Activated naive CD8-positive, alpha-beta T cell treated with anti-CD3 and anti-CD28 coated beads, Interleukin-2, amount 50 U/mL, for 16 hours (primary cell): Measurements from ENCODE around the gene S100A5.

Source experiments
- DNase-seq: peaks from one replicate; pipeline ENCODE4 v3.0.0-alpha.2; 2020; ENCODE audit warnings: low read depth, low spot score

Gene S100A5

DNA sequence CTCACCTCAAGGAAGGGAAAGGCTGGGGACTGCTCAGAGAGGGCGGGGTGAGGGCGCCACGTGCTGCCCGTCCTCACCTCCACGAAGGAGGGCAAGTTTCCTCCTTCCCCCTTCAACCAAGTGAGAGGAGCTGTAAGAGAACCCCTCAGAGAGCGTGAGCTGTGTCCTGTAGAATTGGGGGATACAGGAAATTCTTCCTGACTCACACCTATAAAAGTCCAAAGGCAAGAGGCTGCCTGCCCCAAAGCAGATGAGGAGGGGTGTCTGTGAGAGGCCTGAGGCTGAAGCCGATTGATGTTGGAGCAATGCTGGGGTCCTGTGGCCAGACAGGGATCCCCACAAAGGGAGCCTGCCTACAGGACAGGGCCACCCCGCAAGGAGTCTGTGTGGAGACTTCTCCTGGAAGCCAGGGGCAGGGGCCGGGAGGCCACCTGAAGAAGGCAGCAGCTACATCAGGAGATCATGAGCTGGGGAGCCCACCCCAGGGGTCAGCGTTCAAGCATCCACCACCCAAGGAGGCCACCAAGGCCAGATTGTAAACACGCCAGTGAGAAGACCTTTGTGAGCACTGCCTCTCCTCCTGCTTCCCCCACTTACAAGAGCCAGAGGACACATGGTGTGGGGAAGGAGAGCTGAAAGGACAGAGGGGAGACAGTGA lies 32.7 kb downstream of the S100A5 start:
- no peak for DNase-seq

DNA sequence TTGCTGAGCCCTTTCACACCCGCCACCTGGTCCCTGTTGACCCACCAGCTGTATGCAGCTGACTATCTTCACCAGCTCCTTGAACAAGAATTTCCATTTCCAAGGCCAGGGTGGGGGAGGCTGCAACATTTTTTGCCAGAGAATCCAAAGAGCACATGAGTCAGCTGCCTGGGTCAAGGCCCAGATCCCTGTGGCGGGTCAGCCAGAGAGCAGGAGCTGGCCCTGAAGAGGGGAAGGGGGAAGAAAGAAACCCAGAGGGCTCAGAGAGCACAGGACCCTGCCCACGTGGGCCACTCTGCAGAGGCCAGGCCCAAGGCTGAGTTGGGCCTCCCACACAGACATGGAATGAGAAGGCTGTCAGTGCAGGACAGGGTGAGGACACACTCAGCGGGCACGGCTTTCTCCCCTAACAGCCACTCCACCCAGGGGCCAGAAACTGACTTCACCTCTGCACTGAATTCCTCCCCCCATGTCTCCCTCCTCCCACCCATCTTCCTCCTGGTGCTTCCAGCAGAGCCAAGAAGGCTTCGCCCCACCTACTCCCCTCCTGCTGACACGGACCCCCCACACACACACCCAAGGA lies 33.8 kb downstream of the S100A5 start:
- DNase-seq, result no peak

DNA sequence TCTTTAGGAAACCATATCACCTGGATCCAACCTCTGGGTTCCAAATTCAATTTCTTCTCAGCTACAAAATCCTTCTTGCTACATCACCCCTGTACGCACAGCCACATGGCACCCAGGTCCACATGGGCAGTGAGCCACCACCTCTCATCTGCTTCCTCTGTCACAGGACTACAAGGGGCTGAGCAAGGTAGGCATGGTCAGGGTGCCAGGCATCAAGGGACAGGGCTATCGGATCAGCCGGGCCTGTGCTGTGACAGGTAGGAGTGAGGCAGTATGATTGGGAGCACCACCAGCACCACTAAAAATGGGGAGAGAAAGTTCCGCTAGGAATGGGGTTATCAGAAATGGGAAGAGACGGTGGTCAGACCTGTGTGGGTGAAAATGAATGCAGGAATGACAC lies 34.3 kb downstream of the S100A5 start:
- DNase-seq, result no peak

DNA sequence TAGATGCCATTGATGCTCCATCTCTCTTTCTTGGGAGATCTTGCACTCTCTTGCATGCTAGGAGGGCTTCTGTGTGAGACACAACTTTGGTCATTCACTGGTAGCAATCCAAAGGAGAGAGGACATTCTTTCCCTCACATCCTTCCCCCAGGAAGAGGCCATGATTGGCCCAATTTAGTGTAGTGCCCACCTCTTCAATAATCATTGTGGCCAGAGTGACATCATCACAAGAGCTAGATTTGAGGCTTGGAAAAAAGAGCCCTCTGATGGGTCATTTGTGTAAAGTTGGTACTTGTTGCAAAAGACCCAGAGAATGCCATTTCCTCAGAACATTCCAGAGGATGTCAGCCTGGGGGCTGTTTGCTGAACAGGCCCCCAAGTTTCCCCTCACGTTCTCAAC lies 35.2 kb downstream of the S100A5 start:
- no peak for DNase-seq

DNA sequence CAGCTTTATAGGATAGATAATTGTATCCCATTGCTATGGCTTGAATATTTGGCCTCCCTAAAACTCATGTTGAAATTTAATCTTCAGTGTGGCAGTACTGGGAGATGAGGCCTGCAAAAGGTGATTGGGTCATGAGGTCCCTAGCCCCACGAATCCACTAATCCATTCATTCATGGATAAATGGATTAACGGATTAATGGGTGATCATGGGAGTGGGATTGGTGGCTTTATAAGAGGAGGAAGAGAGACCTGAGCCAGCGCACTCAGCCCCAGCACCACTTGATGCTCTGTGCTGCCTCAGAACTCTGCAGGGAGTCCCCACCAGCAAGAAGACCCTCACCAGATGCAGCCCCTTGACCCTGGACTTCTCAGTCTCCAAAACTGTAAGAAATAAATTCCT lies 37.0 kb downstream of the S100A5 start:
- DNase-seq, result no peak

DNA sequence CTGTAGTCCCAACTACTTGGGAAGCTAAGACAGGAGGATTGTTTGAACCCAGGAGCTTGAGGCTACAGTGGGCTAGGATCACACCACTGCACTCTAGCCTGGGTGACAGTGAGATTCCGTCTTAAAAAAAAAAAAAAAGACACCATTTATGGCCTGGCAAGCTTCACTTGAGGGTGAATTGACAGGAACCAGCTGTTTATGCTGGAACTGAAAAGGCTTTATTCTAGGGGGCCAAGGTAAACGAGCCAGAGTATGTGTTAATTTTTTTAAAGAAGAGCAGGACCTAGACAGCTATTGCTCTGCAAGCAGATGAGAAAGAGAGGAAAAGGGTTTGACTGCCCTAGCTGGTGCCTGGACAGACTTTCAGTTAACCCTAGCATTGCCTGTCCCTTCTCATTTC lies 42.0 kb downstream of the S100A5 start:
- DNase-seq, result no peak

DNA sequence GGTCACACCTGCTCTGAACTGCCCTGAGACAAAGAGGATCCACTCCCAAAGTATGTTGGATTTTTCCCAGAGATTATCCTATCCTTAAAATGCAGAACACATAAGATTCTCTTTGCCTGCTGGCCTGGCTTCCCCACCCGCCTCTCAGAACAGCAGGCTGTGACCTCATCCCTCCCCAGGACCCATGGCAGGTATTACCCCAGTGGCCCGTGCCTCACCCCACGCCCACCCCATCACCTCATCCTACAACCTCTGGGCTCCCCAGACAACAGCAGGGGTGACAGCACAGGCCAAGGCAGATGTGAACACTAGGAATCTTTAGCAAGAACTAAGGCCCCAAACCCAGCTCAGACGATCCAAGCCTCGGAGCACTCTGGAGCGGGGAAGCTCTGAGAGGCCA lies 45.2 kb downstream of the S100A5 start:
- no peak for DNase-seq

DNA sequence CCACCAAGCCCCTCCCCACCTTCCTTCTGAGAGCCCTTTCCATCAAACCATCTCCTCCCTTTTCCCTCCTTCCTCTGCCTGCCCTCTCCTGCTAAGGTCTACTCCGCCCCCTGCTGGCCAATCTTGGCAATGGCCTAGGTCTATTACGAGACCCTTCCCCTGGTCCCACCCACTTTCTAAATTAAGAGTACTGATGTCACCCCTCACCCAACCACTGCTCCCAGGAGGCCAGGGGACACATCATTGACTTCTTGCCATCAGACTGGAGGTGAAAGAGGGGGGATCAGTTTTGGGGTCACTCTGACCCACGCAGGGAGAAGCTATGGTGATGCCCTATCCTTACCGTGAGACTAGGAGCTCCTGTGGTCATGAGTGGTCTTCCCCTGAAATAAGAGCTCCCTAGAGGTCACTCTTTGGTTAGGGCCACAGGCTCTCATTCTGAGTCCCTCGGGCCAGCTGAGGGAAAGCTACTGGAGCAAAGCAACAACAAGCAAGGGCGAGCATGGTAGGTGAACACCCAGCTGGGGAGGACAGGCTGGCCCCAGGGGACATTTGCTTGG lies 45.7 kb downstream of the S100A5 start:
- DNase-seq, result peak; percentile 58

DNA sequence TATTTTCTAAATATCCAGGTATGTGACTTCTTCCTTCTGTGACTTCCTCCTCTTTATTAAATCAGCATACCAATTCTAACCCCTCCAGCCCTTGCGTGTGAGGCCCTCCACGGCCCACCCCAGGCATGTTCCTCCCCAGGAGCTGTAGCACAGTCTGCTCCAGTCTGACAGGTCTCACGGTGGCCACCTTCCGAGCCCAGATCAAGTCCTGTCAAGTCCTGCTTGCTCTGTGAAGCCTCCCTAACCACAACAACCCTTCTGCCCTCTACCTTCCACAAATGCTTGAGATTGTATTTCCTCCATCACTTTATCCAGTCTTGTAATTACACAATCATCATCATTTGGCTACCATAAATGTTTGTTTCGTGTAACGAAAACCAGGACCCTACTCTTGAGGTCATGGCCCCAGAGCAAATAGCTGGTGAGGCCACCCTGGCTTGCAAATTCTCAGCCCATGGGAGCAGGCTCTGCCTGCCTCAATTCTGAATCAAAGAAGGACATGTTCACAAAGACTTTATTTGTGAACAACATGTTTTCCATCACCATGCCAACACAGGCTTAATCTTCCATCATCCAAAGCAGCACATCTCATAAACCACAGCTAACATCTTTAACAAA lies 47.3 kb downstream of the S100A5 start:
- DNase-seq, result no peak

DNA sequence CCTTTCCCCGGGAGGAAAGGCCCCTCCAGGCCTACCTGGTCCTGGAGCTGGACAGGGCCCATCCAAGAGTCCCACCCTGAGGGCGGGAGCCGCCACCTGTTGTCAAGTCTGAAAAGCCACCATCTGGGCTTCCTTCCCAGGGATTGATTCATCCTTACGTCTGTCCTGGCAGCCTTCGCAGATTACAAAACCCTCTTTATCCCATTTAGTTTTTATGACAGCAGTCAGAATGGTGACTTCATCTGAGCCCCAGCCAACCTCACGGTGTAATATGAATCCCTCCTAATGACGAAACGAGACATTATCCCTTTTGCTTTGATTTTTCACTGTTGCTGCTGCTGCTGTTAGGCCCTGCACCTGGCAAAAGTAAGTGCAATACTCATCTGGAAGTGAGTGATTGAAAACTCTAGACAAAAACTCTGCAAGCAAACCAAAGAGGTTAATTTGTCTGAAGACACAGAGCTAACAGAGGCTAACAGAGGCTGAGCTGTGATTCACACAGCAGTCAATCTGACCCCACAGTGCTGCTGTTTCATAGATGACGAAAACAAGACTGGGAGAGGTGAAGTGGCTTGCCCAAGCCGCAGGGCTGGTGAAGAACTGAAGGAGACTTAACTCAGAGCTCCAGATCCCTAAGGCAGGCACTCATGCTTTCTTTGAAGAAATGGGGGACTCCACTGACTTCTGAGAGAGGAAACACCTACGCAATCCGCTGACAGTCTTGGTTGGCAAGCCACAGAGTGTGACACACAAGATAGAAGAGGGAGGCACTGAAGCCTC lies 50.3 kb downstream of the S100A5 start:
- DNase-seq, result no peak

DNA sequence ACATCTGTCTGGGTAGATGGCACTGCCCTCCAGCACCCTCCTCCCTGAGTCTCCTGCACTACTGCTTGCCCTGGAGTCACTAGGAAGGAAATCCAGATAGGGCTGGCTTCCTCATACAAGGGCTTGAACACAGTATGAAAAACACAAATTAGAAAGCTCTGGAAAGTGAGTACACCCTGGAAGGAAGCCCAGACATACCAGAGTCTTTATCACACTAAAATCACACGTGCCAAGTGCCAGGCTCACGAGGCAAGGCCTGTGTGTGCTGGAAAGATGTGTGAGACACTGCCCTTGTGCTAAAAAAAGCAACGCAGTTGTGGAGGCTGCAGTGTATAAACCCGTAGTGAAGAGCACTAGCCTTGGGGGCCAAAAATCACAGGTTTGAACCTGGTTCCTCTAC lies 52.0 kb downstream of the S100A5 start:
- DNase-seq, result no peak

DNA sequence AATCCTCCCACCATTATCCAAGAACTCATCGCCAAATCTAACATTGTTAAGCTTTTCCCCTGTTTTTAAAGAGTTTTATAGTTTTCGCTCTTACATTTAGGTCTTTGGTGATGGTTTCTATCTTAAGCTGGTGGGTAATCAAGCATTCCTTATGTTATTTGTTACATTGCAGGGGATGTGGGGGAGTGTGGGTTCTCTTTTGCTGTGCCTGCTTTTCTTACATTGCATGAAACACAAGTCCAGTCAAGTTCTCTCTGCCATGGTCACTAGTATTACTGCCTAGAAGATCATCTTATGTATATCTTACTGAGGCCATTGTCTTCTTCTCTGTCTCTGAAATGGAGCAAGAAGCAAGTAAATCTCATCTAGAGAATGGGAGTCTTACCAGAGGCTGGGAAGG lies 53.0 kb downstream of the S100A5 start:
- no peak for DNase-seq
